ENCODE measurements around the gene LRRK1.

DNA sequence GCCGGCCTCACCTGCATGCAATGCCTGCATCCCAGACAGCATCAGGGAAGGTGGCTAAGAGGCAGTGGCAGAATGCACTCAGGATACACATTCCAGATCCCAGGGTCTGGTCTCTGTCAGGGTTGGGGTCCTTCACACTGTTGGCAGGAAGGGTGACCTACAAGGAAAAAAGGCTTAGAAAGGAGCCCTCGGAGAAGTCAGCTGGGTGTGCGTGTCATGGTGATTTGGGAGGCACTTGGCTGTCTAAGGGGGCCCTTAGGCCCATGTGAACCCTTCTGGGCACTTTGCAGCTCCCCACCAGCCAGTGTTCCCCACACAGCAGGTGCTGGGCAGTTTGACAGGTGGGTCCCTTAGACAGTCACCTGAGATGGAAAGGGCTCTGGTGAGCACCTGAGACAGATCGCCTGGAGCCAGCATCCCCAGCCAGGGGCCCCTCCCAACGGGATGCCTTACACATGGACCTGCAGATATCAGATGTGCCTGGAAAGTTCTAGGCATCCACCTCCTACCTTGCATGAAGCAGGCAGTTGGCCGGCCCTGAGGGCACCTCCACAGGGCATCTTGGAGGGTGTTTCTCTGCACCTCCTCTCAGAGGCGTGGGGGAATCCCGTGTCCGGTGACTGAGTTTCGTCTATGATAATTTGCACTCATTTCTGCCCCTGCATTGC is 131.6 kb downstream of the LRRK1 start:
- no peak for TF ChIP-seq TAF1 (IDR thresholded peaks at IDR 0.05; ENCODE audit: low read depth)
- TF ChIP-seq ZBTB7A (IDR thresholded peaks at IDR 0.05; ENCODE audit: low read depth) = no peak
- TF ChIP-seq FOXM1 (IDR thresholded peaks at IDR 0.05; ENCODE audit: borderline replicate concordance, low read depth) = no peak
- TF ChIP-seq, protein P1, sequence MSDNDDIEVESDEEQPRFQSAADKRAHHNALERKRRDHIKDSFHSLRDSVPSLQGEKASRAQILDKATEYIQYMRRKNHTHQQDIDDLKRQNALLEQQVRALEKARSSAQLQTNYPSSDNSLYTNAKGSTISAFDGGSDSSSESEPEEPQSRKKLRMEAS (IDR thresholded peaks at IDR 0.05) = no peak
- TF ChIP-seq TEAD4 (IDR thresholded peaks at IDR 0.05) = no peak
